ENCODE results near the gene PRKCH. TPM values are rescaled to one million over a fixed set of nuclear protein-coding genes. Genes with fewer than 3 reads are reported as not detected.

Gene PRKCH
- total RNA-seq, 1 experiment from 2014 or later = 5.2 TPM

DNA sequence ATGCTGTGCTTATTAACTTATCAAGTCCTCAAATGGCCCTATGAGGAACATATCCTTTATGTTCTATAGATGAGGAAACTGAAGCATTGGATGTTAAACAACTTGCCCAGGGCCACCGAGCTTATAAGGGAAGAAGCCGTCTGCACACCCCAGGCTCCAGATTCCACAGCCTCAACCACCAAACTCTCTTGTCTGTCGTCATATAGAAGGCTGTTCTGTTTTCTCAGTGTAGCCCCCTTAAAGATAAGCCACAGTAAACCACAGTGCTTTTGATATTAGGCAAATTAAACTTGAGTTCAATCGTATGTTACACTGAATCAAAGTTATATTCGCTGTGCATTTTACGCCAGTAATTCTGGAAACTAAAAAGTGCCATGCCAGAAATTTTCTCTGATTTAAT lies 116.7 kb downstream of the PRKCH start:
- H3K23ac ChIP-seq (ENCODE audit: insufficient read length, low read depth, low read length) = no peak overlapping the region
- no peaks in the 10 kb centered on the region for H4K20me1 ChIP-seq (ENCODE audit: control insufficient read depth, insufficient read depth, insufficient read length)
- Mint-ChIP-seq H3K27me3 (ENCODE audit: low read depth) (no peaks in the 10 kb centered on the region), H3K4me1 (peaks cover 21 to 23% of the 10 kb centered on the region in 2 experiments), H3K9me3 (no peaks in the 10 kb centered on the region), H3K4me3 (no peak overlapping the region), H3K36me3 (ENCODE audit: insufficient read depth in 1 of 3, low read depth in 3 of 3) (no peaks in the 10 kb centered on the region), H3K27ac (peak overlapping the region in 1 of 3 experiments; percentile 34; a peak in 2 of 7 replicates)
- H2BK15ac ChIP-seq (ENCODE audit: low read depth, low read length) = no peak overlapping the region
- no peaks in the 10 kb centered on the region for H3K23me2 ChIP-seq (ENCODE audit: insufficient read length, low read depth, low read length, poor library complexity, severe bottlenecking)
- no peak overlapping the region for H2AFZ ChIP-seq (ENCODE audit: low read length)
- H3T11ph ChIP-seq (ENCODE audit: low read length) = no peak overlapping the region
- H3K79me1 ChIP-seq (ENCODE audit: insufficient read depth, low read depth, low read length, poor library complexity, severe bottlenecking) = no peaks in the 10 kb centered on the region
- no peaks in the 10 kb centered on the region for H3K27me3 ChIP-seq (ENCODE audit: insufficient read depth, low read length)
- no peak overlapping the region for H4K8ac ChIP-seq (replicated peaks; ENCODE audit: insufficient read length, low read depth, low read length)
- H2AK5ac ChIP-seq (ENCODE audit: insufficient read length, low read length) = no peak overlapping the region
- no peak overlapping the region for H4K91ac ChIP-seq (ENCODE audit: insufficient read length, low read depth, low read length)
- H3K4me1 ChIP-seq (ENCODE audit: insufficient read depth, low read length) = peaks cover 10% of the 10 kb centered on the region; the same call in 1 of the 2 replicates
- no peak overlapping the region for H2BK120ac ChIP-seq (ENCODE audit: low read depth, low read length, poor library complexity, severe bottlenecking)
- no peaks in the 10 kb centered on the region; the same call in 1 of the 2 replicates for H3K79me2 ChIP-seq (ENCODE audit: insufficient read depth, low read length)
- WGBS (ENCODE audit: extremely low coverage, insufficient read length, low lambda C conversion rate) = no CpG with 5 or more reads among the region's 6 CpGs
- no peak overlapping the region for H3K4ac ChIP-seq (ENCODE audit: low read depth, low read length)
- H2BK5ac ChIP-seq (ENCODE audit: insufficient read length, low read length) = no peak overlapping the region
- no peak overlapping the region for H2BK12ac ChIP-seq (ENCODE audit: insufficient read length, low read depth, low read length)
- no peak overlapping the region for H2BK20ac ChIP-seq (ENCODE audit: low read depth, low read length, poor library complexity, severe bottlenecking)
- no peak for DNase-seq
- H3K4me2 ChIP-seq (ENCODE audit: insufficient read depth, insufficient read length, low read length) = no peak overlapping the region
- TF ChIP-seq, protein P1, sequence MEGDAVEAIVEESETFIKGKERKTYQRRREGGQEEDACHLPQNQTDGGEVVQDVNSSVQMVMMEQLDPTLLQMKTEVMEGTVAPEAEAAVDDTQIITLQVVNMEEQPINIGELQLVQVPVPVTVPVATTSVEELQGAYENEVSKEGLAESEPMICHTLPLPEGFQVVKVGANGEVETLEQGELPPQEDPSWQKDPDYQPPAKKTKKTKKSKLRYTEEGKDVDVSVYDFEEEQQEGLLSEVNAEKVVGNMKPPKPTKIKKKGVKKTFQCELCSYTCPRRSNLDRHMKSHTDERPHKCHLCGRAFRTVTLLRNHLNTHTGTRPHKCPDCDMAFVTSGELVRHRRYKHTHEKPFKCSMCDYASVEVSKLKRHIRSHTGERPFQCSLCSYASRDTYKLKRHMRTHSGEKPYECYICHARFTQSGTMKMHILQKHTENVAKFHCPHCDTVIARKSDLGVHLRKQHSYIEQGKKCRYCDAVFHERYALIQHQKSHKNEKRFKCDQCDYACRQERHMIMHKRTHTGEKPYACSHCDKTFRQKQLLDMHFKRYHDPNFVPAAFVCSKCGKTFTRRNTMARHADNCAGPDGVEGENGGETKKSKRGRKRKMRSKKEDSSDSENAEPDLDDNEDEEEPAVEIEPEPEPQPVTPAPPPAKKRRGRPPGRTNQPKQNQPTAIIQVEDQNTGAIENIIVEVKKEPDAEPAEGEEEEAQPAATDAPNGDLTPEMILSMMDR (conservative IDR thresholded peaks at IDR 0.05) = no peak
- no peak overlapping the region for H3K56ac ChIP-seq (ENCODE audit: insufficient read length, low read depth, low read length)
- H3K18ac ChIP-seq (ENCODE audit: insufficient read length, low read depth, low read length) = no peak overlapping the region
- no peak overlapping the region for H3K9ac ChIP-seq (ENCODE audit: extremely low read depth, insufficient read length, low read length)
- H3K27ac ChIP-seq (ENCODE audit: insufficient read length, low read depth, low read length) = no peak overlapping the region
- no peaks in the 10 kb centered on the region for H3K9me3 ChIP-seq (ENCODE audit: control insufficient read depth, low read depth, low read length)
- no peak overlapping the region for H4K5ac ChIP-seq (ENCODE audit: insufficient read length, low read depth, low read length)
- no peak overlapping the region for H3K14ac ChIP-seq (ENCODE audit: insufficient read depth, low read length)
